ENCODE data around the gene CATSPER3.

DNA sequence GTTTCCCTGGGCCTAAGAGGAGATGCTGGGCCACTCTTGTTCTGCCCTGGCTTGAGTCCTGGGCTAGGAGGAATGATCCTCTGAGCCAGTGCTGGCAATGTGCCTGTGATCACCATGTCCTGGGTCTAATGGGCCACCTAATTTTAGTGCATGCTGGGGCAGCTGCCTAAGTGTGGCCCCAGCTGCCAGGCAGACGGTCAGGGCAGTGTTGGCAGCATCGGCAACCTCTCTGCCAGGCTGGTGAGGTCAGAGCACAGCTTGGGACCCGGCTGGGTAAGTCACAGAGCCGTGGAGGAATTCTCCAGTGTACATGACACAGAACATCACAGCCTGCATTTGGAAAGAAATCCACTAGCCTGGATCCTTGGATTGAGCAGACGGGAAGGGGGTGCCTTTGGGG is 87.7 kb downstream of the CATSPER3 start:
- TF ChIP-seq, protein P1, sequence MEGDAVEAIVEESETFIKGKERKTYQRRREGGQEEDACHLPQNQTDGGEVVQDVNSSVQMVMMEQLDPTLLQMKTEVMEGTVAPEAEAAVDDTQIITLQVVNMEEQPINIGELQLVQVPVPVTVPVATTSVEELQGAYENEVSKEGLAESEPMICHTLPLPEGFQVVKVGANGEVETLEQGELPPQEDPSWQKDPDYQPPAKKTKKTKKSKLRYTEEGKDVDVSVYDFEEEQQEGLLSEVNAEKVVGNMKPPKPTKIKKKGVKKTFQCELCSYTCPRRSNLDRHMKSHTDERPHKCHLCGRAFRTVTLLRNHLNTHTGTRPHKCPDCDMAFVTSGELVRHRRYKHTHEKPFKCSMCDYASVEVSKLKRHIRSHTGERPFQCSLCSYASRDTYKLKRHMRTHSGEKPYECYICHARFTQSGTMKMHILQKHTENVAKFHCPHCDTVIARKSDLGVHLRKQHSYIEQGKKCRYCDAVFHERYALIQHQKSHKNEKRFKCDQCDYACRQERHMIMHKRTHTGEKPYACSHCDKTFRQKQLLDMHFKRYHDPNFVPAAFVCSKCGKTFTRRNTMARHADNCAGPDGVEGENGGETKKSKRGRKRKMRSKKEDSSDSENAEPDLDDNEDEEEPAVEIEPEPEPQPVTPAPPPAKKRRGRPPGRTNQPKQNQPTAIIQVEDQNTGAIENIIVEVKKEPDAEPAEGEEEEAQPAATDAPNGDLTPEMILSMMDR (IDR thresholded peaks at IDR 0.05): no peak
- TF ChIP-seq ZFX (IDR thresholded peaks at IDR 0.05; ENCODE audit: borderline replicate concordance): no peak

Data from 22Rv1 (cell line).